Measurements from ENCODE around the gene TMIGD2. TPM values are rescaled to one million over a fixed set of nuclear protein-coding genes. Genes with fewer than 3 reads are reported as not detected.

Gene TMIGD2
- total and polyA plus RNA-seq, 2 of the 4 experiments (the other 2 are of a cell fraction), result not detected

DNA sequence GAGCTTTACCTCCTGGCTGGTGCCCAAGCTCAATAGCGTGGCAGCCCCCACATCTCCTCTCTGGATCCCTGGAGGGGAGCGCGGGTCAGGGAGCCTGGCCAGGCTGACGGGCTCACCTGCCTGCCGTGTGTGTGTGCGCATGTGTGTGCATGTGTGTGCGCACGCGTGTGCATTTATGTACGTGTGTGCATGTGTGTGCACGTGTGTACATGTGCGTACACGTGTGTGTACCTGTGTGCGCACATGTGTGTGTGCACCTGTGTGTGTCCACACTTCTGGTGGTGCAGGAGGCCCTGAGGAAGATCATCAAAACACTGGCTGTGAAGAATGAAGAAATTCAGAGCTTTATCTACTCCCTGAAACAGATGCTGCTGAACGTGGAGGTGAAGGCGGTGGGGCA, 3.5 kb upstream of the TMIGD2 start:
- dilution Hi-C loops (cut with HindIII; ENCODE audit: low sequenced_read_pairs, unreplicated experiment) (no loop called here), intact Hi-C loops (cut with micrococcal nuclease) (no loop called here)

More for the DNA sequence above, 3.5 kb upstream of the TMIGD2 start:
- no peaks in the 10 kb centered on the region for H3K4me1 ChIP-seq (ENCODE audit: control insufficient read depth, insufficient read depth, low read length)
- no peak overlapping the region for H3K14ac ChIP-seq (replicated peaks; ENCODE audit: low read depth, low read length)
- in situ Hi-C loops (cut with MboI; ENCODE audit: low sequenced_read_pairs), result no loop called here
- no peak overlapping the region for H3K9ac ChIP-seq (ENCODE audit: low read depth, low read length)
- no peak overlapping the region for H3K23ac ChIP-seq (ENCODE audit: low read depth, low read length)
- no peak overlapping the region; the same call in 1 of the 2 replicates for H2AK5ac ChIP-seq (ENCODE audit: low read depth, low read length)
- no peaks in the 10 kb centered on the region for H4K20me1 ChIP-seq (ENCODE audit: insufficient read depth, low read length)
- H3K36me3 ChIP-seq (ENCODE audit: control insufficient read depth, insufficient read depth, low read length), result peaks cover 5% of the 10 kb centered on the region; the same call in 1 of the 2 replicates
- no peak overlapping the region for H2BK15ac ChIP-seq (ENCODE audit: low read depth, low read length)
- H3K18ac ChIP-seq (ENCODE audit: low read depth, low read length), result no peak overlapping the region
- no TSS peak for BruUV-seq (replicated peaks)
- H3K9me3 ChIP-seq (ENCODE audit: control insufficient read depth, insufficient read depth, low read length), result no peaks in the 10 kb centered on the region
- no peak for TF ChIP-seq SMC3 (IDR thresholded peaks at IDR 0.05; ENCODE audit: low read depth, low read length)
- no peak for TF ChIP-seq MAZ (IDR thresholded peaks at IDR 0.05; ENCODE audit: borderline replicate concordance, low read depth, low read length)
- no peak for TF ChIP-seq CHD1 (IDR thresholded peaks at IDR 0.05; ENCODE audit: low read depth, low read length)
- no peak overlapping the region for H4K5ac ChIP-seq (ENCODE audit: low read depth, low read length)
- H2BK20ac ChIP-seq (ENCODE audit: low read depth, low read length), result no peak overlapping the region
- no peak overlapping the region for H2AK9ac ChIP-seq (replicated peaks; ENCODE audit: low read depth, low read length, poor library complexity)
- H3K4me3 ChIP-seq (ENCODE audit: insufficient read depth, low read depth, low read length), result no peak overlapping the region
- H2AFZ ChIP-seq (replicated peaks; ENCODE audit: low read length, poor library complexity), result no peak overlapping the region
- no peak overlapping the region for H2BK120ac ChIP-seq (ENCODE audit: low read depth, low read length)
- H3K79me1 ChIP-seq (ENCODE audit: low read depth in 1 of 2, low read length in 2 of 2), result peaks cover 0 to 3% of the 10 kb centered on the region in 2 experiments; a peak in 1 of 4 replicates
- H3K4ac ChIP-seq (ENCODE audit: low read depth, low read length), result no peak overlapping the region
- H2BK5ac ChIP-seq (ENCODE audit: low read depth, low read length, poor library complexity, severe bottlenecking), result no peak overlapping the region
- H4K8ac ChIP-seq (ENCODE audit: low read depth in 2 of 2, low read length in 2 of 2), result no peak overlapping the region
- CTCF ChIA-PET, result no interaction called here
- peaks cover 6% of the 10 kb centered on the region; the same call in 1 of the 2 replicates for H3K9me1 ChIP-seq (ENCODE audit: insufficient read depth, low read length)
- no peaks in the 10 kb centered on the region for H3K27me3 ChIP-seq (ENCODE audit: control insufficient read depth, insufficient read depth, low read length)
- POLR2A ChIA-PET (ENCODE audit: unreplicated experiment), result no interaction called here
- H4K91ac ChIP-seq (ENCODE audit: insufficient read depth, low read depth, low read length), result no peak overlapping the region
- H3K56ac ChIP-seq (ENCODE audit: extremely low read depth, insufficient read depth, low read length), result no peak overlapping the region
- no peak overlapping the region for H3K4me2 ChIP-seq (ENCODE audit: low read depth, low read length)
- ATAC-seq (ENCODE audit: low read depth) (no peak), DNase-seq (no peak)
- 95% methylated on average over 10 of the region's 16 CpGs; no CpG with 5 or more reads in 1 of the 2 experiments for WGBS, 2 experiments (ENCODE audit: extremely low coverage in 2 of 2, insufficient read length in 1 of 2)
- no peak overlapping the region for H3K27ac ChIP-seq (ENCODE audit: insufficient read depth, low read length)
